Progenitor cell of endocrine pancreas (in vitro differentiated cells): Measurements from ENCODE around the gene OR2AK2. TPM values are rescaled to one million over a fixed set of nuclear protein-coding genes. Genes with fewer than 3 reads are reported as not detected.

ENCODE experiments used
- DNase-seq: peaks from one replicate; pipeline ENCODE4 v3.0.0; 2021; ENCODE audit warnings: low spot score; ENCODE audit not compliant: unreplicated experiment
- H3K27ac Mint-ChIP-seq: 2 replicates; pipeline ENCODE4 v1.8.0; 2021; ENCODE audit warnings: mild to moderate bottlenecking, moderate library complexity, mixed read lengths
- H3K27me3 Mint-ChIP-seq: 2 replicates; pipeline ENCODE4 v1.8.0; 2021; ENCODE audit warnings: mixed read lengths
- H3K36me3 Mint-ChIP-seq: 2 replicates; pipeline ENCODE4 v1.8.0; 2022; ENCODE audit warnings: mixed read lengths; ENCODE audit not compliant: insufficient read depth
- H3K4me1 Mint-ChIP-seq: 2 replicates; pipeline ENCODE4 v1.8.0; 2021; ENCODE audit warnings: low read depth, mixed read lengths
- H3K4me3 Mint-ChIP-seq: 2 replicates; pipeline ENCODE4 v1.8.0; 2021; ENCODE audit warnings: low read depth, mild to moderate bottlenecking, moderate library complexity, mixed read lengths
- H3K9me3 Mint-ChIP-seq: 2 replicates; pipeline ENCODE4 v1.8.0; 2021; ENCODE audit warnings: low read depth, mixed read lengths
- total RNA-seq: library from RNA; stranded (reverse); gene quantifications from 2 replicates; pipeline ENCODE4 v1.2.1, GENCODE V29; 2021
- TF ChIP-seq, protein P1 (sequence below): fragments of 200-600 bp; sonication (generic); IDR thresholded peaks from one replicate; pipeline ENCODE4 v1.5.0; 2021; ENCODE audit warnings: antibody characterized with exemption, mild to moderate bottlenecking; ENCODE audit not compliant: unreplicated experiment

The OR2AK2 gene
- total RNA-seq, 1 donor from 2014 or later = not detected

DNA sequence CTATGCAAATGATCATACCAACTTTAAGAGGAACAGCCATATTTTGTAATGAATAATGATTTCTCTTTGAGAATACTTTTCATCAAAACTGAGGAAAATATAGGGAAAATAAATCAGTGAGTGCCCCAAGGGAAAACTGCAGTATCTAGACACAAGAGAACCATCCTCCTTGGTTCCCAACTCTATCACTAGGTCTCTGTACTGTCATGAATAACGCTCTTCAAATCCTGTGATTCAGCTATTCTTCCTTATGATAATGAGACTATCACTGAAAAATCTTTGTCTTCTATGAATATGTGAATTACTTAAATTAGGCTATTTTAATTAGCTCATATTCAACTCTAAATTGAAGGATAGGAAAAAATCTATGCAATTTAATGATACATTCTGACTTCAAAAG, 50.8 kb downstream of the OR2AK2 start:
- DNase-seq = no peak
- Mint-ChIP-seq H3K4me3 (no peak overlapping the region), H3K9me3 (peaks cover 63% of the 10 kb centered on the region), H3K36me3 (no peaks in the 10 kb centered on the region), H3K27me3 (no peaks in the 10 kb centered on the region), H3K27ac (no peak overlapping the region), H3K4me1 (no peaks in the 10 kb centered on the region)
- TF ChIP-seq, protein P1, sequence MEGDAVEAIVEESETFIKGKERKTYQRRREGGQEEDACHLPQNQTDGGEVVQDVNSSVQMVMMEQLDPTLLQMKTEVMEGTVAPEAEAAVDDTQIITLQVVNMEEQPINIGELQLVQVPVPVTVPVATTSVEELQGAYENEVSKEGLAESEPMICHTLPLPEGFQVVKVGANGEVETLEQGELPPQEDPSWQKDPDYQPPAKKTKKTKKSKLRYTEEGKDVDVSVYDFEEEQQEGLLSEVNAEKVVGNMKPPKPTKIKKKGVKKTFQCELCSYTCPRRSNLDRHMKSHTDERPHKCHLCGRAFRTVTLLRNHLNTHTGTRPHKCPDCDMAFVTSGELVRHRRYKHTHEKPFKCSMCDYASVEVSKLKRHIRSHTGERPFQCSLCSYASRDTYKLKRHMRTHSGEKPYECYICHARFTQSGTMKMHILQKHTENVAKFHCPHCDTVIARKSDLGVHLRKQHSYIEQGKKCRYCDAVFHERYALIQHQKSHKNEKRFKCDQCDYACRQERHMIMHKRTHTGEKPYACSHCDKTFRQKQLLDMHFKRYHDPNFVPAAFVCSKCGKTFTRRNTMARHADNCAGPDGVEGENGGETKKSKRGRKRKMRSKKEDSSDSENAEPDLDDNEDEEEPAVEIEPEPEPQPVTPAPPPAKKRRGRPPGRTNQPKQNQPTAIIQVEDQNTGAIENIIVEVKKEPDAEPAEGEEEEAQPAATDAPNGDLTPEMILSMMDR = no peak

Other genes starting within 250 kb of the OR2AK2 start
- not detected in 2 replicates for gene OR6F1, start 248.6 kb upstream of the OR2AK2 start, total RNA-seq
- 0.33 TPM in 1 of 2 replicates, not detected in the other for gene OR14K1, start 226.6 kb upstream of the OR2AK2 start, total RNA-seq
- gene OR14A2, start 217.1 kb upstream of the OR2AK2 start, total RNA-seq = not detected in 2 replicates
- not detected in 2 replicates for gene OR1C1, start 204.7 kb upstream of the OR2AK2 start, total RNA-seq
- gene OR14A16, start 141.1 kb upstream of the OR2AK2 start, total RNA-seq = not detected in 2 replicates
- not detected in 2 replicates for gene OR11L1, start 123.3 kb upstream of the OR2AK2 start, total RNA-seq
- 1.1 and 1.2 TPM in 2 replicates for gene TRIM58, start 108.0 kb upstream of the OR2AK2 start, total RNA-seq
- 0.31 TPM in 1 of 2 replicates, not detected in the other for gene OR2W3, start 69.6 kb upstream of the OR2AK2 start, total RNA-seq
- not detected in 2 replicates for gene OR2T8, start 45.0 kb upstream of the OR2AK2 start, total RNA-seq
- gene OR2AJ1, start 40.3 kb upstream of the OR2AK2 start, total RNA-seq = not detected in 2 replicates
- not detected in 2 replicates for gene OR2L8, start 16.4 kb upstream of the OR2AK2 start, total RNA-seq
- gene OR2L5, start 48.4 kb downstream of the OR2AK2 start, total RNA-seq = not detected in 2 replicates
- gene OR2L2, start 64.8 kb downstream of the OR2AK2 start, total RNA-seq = 0.14 and 0.22 TPM in 2 replicates
- gene OR2L3, start 81.6 kb downstream of the OR2AK2 start, total RNA-seq = not detected in 2 replicates
- not detected in 2 replicates for gene OR2L13, start 130.0 kb downstream of the OR2AK2 start, total RNA-seq
- gene OR2M5, start 179.9 kb downstream of the OR2AK2 start, total RNA-seq = not detected in 2 replicates
- not detected in 2 replicates for gene OR2M2, start 209.6 kb downstream of the OR2AK2 start, total RNA-seq
- gene OR2M3, start 232.0 kb downstream of the OR2AK2 start, total RNA-seq = not detected in 2 replicates